ENCODE data around the gene CDC6. TPM values are rescaled to one million over a fixed set of nuclear protein-coding genes. Genes with fewer than 3 reads are reported as not detected.

The CDC6 gene
- total RNA-seq, 2 donors from 2014 or later, result 0.71 to 6.8 TPM

DNA sequence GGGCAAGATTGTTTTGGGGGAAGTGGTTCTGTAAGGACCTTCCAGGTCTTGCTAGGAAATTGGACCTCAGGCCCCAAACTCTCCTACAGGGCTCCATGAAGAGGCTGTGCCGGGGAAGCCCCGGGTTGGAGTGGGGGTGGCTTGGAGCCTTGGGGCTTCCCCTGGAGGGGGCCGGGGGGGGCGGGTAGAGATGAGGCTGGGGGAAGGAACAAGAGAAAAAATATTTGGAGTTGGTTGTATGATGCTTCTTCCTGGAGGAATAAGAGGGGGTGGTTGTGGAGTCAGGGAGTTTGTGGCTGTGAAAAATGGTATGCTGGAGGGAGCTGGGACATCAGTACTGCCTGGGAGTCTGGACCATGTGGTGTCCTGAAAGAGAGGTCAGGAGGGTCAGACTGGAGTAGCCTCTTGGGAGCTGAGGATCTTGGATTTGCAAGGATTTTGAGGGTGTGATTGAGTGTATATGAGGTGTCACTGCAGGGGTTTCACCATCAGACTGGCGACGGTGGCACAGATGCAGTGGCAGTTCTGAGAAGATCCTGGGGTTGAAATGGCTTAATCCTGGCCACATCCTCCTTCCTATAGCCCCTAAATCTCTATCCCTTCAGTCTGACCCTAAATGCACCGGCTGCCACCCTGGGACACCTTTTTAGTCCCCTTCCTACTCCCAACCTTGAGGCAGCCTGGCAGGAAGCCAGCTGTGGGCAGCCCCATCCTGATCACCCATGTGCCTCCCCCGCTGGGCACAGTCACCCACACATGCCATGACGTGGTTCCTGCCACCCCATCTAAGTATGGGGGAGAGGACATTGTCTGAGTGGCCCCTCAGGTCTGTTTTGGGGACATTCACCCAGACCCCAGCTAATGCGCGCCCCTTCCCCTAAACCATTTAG is 32.2 kb downstream of the CDC6 start:
- no peaks in the 10 kb centered on the region for H3K36me3 ChIP-seq
- ATAC-seq (ENCODE audit: insufficient number of reproducible peaks, low FRiP score, low read depth), result no peak
- TF ChIP-seq CTCF (IDR thresholded peaks at IDR 0.05), result no peak
- H3K4me3 ChIP-seq, result peak overlapping the region; percentile 99
- H3K9me3 ChIP-seq, result no peaks in the 10 kb centered on the region
- DNase-seq (ENCODE audit: low spot score), result no peak
- H3K27ac ChIP-seq, result peak overlapping the region; percentile 84 to 91
- H3K27me3 ChIP-seq (replicated peaks; ENCODE audit: insufficient read depth), result no peaks in the 10 kb centered on the region
- H3K4me1 ChIP-seq (ENCODE audit: control insufficient read depth in 1 of 2, low read depth in 2 of 2), result peaks cover 77 to 91% of the 10 kb centered on the region in 2 donors

DNA sequence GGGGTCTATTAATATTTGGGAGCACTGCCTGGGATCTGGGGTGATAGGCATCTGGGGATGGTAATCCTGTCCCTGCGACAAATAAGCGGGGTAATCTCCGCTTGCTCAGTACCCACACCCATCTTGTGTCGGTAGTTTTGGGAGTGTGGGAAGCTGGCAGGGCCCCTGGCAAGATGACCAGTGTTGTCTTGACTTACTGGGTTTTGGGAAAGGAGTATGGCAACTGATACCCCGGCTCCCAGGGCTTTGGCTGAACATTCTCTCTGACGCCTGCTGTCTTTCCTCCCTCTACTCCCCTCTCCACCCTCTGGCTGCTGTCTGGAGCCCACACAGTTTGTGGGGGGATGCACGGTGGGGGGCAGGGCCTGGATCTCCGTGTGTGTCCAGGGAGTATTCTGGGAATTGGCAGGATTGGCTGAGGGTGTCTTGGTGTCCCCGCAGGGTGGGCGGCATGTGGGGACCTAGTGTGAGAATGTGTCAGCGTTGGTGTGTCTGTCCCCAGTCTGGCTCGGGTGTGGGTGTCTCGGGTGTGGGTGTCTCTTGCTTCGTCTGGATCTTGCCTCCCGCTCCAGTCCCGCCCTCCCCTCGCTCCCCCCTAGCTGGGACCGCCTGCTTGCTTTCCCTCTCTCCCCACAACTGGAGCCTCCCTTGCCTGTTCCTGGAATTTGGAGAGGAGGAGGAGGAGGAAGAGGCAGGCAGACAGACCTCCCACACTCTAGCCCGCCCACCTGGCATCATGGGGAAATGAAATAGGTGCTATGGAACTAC is 33.3 kb downstream of the CDC6 start:
- Histone ChIP-seq H3K4me1 (ENCODE audit: control insufficient read depth in 1 of 2, low read depth in 2 of 2) (peaks cover 75 to 91% of the 10 kb centered on the region in 2 donors), H3K36me3 (no peaks in the 10 kb centered on the region), H3K9me3 (no peaks in the 10 kb centered on the region), H3K27me3 (replicated peaks; ENCODE audit: insufficient read depth) (no peaks in the 10 kb centered on the region), H3K27ac (peak overlapping the region; percentile 84 to 91), H3K4me3 (peak overlapping the region; percentile 99)
- no peak for DNase-seq (ENCODE audit: low spot score)
- TF ChIP-seq CTCF (IDR thresholded peaks at IDR 0.05), result no peak
- ATAC-seq (ENCODE audit: insufficient number of reproducible peaks, low FRiP score, low read depth), result no peak

- DNase-seq (ENCODE audit: low spot score), result no peak
- Histone ChIP-seq H3K27ac (peak overlapping the region; percentile 84 to 91), H3K4me1 (ENCODE audit: control insufficient read depth in 1 of 2, low read depth in 2 of 2) (peaks cover 75 to 91% of the 10 kb centered on the region in 2 donors), H3K4me3 (peak overlapping the region; percentile 99), H3K9me3 (no peaks in the 10 kb centered on the region), H3K36me3 (no peaks in the 10 kb centered on the region), H3K27me3 (replicated peaks; ENCODE audit: insufficient read depth) (no peaks in the 10 kb centered on the region)
- no peak for TF ChIP-seq CTCF (IDR thresholded peaks at IDR 0.05)
- no peak for ATAC-seq (ENCODE audit: insufficient number of reproducible peaks, low FRiP score, low read depth)
Measured at GRCh38 chr17:40321524-40321929, 33.8 kb downstream of the CDC6 start.

DNA sequence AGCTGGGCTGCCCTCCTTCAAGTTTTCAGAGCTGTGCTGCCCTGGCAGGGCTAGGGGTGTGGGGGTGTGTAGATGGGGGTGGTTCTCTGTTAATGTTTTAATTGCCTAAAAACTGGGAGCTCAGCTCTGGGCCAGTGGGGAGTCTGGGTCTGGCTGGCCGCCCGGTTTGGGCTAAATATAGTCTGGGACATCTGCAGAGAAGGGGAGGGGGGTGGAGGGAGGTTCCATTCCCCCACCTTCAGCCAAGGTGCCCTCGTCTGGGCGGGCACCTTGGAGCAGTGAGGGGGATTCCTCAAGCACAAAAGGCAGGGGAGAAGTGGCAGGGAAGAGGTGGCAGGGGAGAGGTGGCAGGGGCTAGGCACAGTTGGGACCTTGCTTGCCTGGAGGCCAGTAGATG is 34.3 kb downstream of the CDC6 start:
- Histone ChIP-seq H3K27me3 (replicated peaks; ENCODE audit: insufficient read depth) (no peaks in the 10 kb centered on the region), H3K36me3 (no peaks in the 10 kb centered on the region), H3K9me3 (no peaks in the 10 kb centered on the region), H3K4me3 (peak overlapping the region; percentile 99), H3K4me1 (ENCODE audit: control insufficient read depth in 1 of 2, low read depth in 2 of 2) (peaks cover 78 to 91% of the 10 kb centered on the region in 2 donors), H3K27ac (peak overlapping the region; percentile 84 to 91)
- no peak for DNase-seq (ENCODE audit: low spot score)
- ATAC-seq (ENCODE audit: insufficient number of reproducible peaks, low FRiP score, low read depth), result no peak
- TF ChIP-seq CTCF (IDR thresholded peaks at IDR 0.05), result no peak

All from thoracic aorta (tissue), 2 donors.